SJSA1 (cell line): Measurements from ENCODE around the gene MAST2. TPM values are rescaled to one million over a fixed set of nuclear protein-coding genes. Genes with fewer than 3 reads are reported as not detected.

ENCODE experiments used
- DNase-seq, 2 experiments: peaks; one replicate each; pipeline ENCODE4 v3.0.0-alpha.2; 2015 to 2020; ENCODE audit warnings: low spot score in 2 of 2, low read depth in 1 of 2
- H3K27ac ChIP-seq: fragments of 250-450 bp; sonication (Bioruptor Pico); 2 replicates; pipeline ENCODE4 v1.5.1; 2020; ENCODE audit warnings: mild to moderate bottlenecking, moderate library complexity
- H3K27me3 ChIP-seq: fragments of 250-450 bp; sonication (Bioruptor Pico); replicated peaks from 2 replicates; pipeline ENCODE4 v1.5.1; 2020; ENCODE audit warnings: mild to moderate bottlenecking, moderate library complexity
- H3K36me3 ChIP-seq: fragments of 250-450 bp; sonication (Bioruptor Pico); 2 replicates; pipeline ENCODE4 v1.5.1; 2020; ENCODE audit warnings: mild to moderate bottlenecking
- H3K4me1 ChIP-seq: fragments of 250-450 bp; sonication (Bioruptor Pico); replicated peaks from 2 replicates; pipeline ENCODE4 v1.6.1; 2021; ENCODE audit warnings: mild to moderate bottlenecking
- H3K4me3 ChIP-seq: fragments of 250-450 bp; sonication (Bioruptor Pico); 2 replicates; pipeline ENCODE4 v1.5.1; 2020; ENCODE audit warnings: mild to moderate bottlenecking
- H3K9me3 ChIP-seq: fragments of 250-450 bp; sonication (Bioruptor Pico); replicated peaks from 2 replicates; pipeline ENCODE4 v1.5.1; 2020; ENCODE audit warnings: mild to moderate bottlenecking
- total RNA-seq: library from RNA; depleted of rRNA; stranded (reverse); fragments of >200 nt; shearing (Covaris generic); gene quantifications from 2 replicates; pipeline ENCODE4 v1.2.3, GENCODE V29; 2014

MAST2 gene
- total RNA-seq, 1 experiment from 2014 or later = 16.8 TPM

GRCh38 chr1:46011121-46011695 is 207.8 kb downstream of the MAST2 start:
- Histone ChIP-seq H3K27me3 (no peaks in the 10 kb centered on the region), H3K4me1 (no peaks in the 10 kb centered on the region), H3K4me3 (no peak overlapping the region), H3K27ac (no peak overlapping the region), H3K9me3 (no peaks in the 10 kb centered on the region), H3K36me3 (peaks cover 61% of the 10 kb centered on the region)
- DNase-seq = no peak

GRCh38 chr1:46012236-46012635 is 208.8 kb downstream of the MAST2 start:
- peaks cover 51% of the 10 kb centered on the region for H3K36me3 ChIP-seq
- no peak for DNase-seq
- no peaks in the 10 kb centered on the region for H3K27me3 ChIP-seq
- no peak overlapping the region for H3K27ac ChIP-seq
- H3K4me3 ChIP-seq = no peak overlapping the region
- no peaks in the 10 kb centered on the region for H3K9me3 ChIP-seq
- no peaks in the 10 kb centered on the region for H3K4me1 ChIP-seq

GRCh38 chr1:46013581-46013980 is 210.2 kb downstream of the MAST2 start:
- no peak overlapping the region for H3K27ac ChIP-seq
- no peaks in the 10 kb centered on the region for H3K9me3 ChIP-seq
- no peak for DNase-seq
- peaks cover 38% of the 10 kb centered on the region for H3K36me3 ChIP-seq
- no peaks in the 10 kb centered on the region for H3K27me3 ChIP-seq
- H3K4me3 ChIP-seq = no peak overlapping the region
- H3K4me1 ChIP-seq = no peaks in the 10 kb centered on the region

- Histone ChIP-seq H3K27me3 (no peaks in the 10 kb centered on the region), H3K36me3 (peaks cover 15% of the 10 kb centered on the region), H3K27ac (no peak overlapping the region), H3K4me3 (no peak overlapping the region), H3K9me3 (no peaks in the 10 kb centered on the region), H3K4me1 (no peaks in the 10 kb centered on the region)
- no peak for DNase-seq
Observed at GRCh38 chr1:46017876-46018503, 214.6 kb downstream of the MAST2 start.

- H3K4me3 ChIP-seq = no peak overlapping the region
- H3K27me3 ChIP-seq = no peaks in the 10 kb centered on the region
- no peak overlapping the region for H3K27ac ChIP-seq
- peaks cover 27% of the 10 kb centered on the region for H3K36me3 ChIP-seq
- H3K9me3 ChIP-seq = no peaks in the 10 kb centered on the region
- no peak for DNase-seq
- H3K4me1 ChIP-seq = no peaks in the 10 kb centered on the region
Observed at GRCh38 chr1:46019348-46019747, 215.9 kb downstream of the MAST2 start.

- no peaks in the 10 kb centered on the region for H3K4me1 ChIP-seq
Observed at GRCh38 chr1:46020010-46020409, 216.6 kb downstream of the MAST2 start.

GRCh38 chr1:46021046-46021996 is 217.9 kb downstream of the MAST2 start:
- Histone ChIP-seq H3K36me3 (peaks cover 41% of the 10 kb centered on the region), H3K9me3 (no peaks in the 10 kb centered on the region), H3K27me3 (no peaks in the 10 kb centered on the region), H3K4me3 (no peak overlapping the region), H3K27ac (no peak overlapping the region), H3K4me1 (no peaks in the 10 kb centered on the region)
- DNase-seq = no peak

More at GRCh38 chr1:46020010-46020409, 216.6 kb downstream of the MAST2 start:
- Histone ChIP-seq H3K4me3 (no peak overlapping the region), H3K9me3 (no peaks in the 10 kb centered on the region), H3K27ac (no peak overlapping the region), H3K27me3 (no peaks in the 10 kb centered on the region), H3K36me3 (peaks cover 33% of the 10 kb centered on the region)
- DNase-seq = no peak

GRCh38 chr1:46026531-46026930 is 223.1 kb downstream of the MAST2 start:
- Histone ChIP-seq H3K36me3 (peaks cover 71% of the 10 kb centered on the region), H3K27me3 (no peaks in the 10 kb centered on the region), H3K4me1 (no peaks in the 10 kb centered on the region), H3K9me3 (no peaks in the 10 kb centered on the region), H3K27ac (no peak overlapping the region), H3K4me3 (no peak overlapping the region)
- DNase-seq = no peak

- Histone ChIP-seq H3K4me3 (no peak overlapping the region), H3K9me3 (no peaks in the 10 kb centered on the region), H3K4me1 (no peaks in the 10 kb centered on the region), H3K36me3 (peaks cover 71% of the 10 kb centered on the region), H3K27ac (no peak overlapping the region), H3K27me3 (no peaks in the 10 kb centered on the region)
- DNase-seq = no peak
Observed at GRCh38 chr1:46027788-46028573, 224.6 kb downstream of the MAST2 start.

GRCh38 chr1:46030074-46030870 is 226.9 kb downstream of the MAST2 start:
- H3K27ac ChIP-seq = no peak overlapping the region
- H3K4me3 ChIP-seq = no peak overlapping the region
- H3K4me1 ChIP-seq = no peaks in the 10 kb centered on the region
- peaks cover 60% of the 10 kb centered on the region for H3K36me3 ChIP-seq
- no peaks in the 10 kb centered on the region for H3K27me3 ChIP-seq
- H3K9me3 ChIP-seq = no peaks in the 10 kb centered on the region
- DNase-seq = no peak

GRCh38 chr1:46030876-46031660 is 227.7 kb downstream of the MAST2 start:
- Histone ChIP-seq H3K9me3 (no peaks in the 10 kb centered on the region), H3K36me3 (peaks cover 54% of the 10 kb centered on the region), H3K27ac (no peak overlapping the region), H3K27me3 (no peaks in the 10 kb centered on the region), H3K4me1 (no peaks in the 10 kb centered on the region), H3K4me3 (no peak overlapping the region)
- peak in 1 of 2 experiments; percentile 31 for DNase-seq
